GM10847 (cell line): Measurements from ENCODE around the gene MRFAP1L1.

Experiments
- POLR2A ChIP-seq: IDR thresholded peaks from 2 replicates; pipeline ENCODE4 v1.6.1; 2011; ENCODE audit not compliant: insufficient read length; ENCODE audit errors: extremely low read depth

The MRFAP1L1 gene

DNA sequence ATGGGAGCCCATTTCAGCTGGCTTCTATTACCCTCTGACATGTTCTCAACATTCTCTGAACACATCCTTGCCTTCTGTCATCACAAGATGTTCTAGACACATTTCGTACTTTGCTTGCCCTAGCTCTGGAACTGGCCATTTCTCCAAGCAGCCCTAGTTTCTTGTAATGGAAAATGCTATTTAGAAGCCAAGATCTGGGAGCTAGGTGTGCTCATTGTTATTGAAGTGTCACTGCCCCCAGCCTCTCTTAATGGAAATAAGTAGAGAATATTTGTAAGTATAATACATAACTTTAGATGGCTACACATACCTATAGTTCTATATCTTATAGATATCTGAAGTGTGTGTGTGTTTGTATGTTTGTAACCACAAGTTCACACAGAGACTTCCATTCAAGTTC, 6.9 kb downstream of the MRFAP1L1 start:
- no peak for TF ChIP-seq POLR2A

DNA sequence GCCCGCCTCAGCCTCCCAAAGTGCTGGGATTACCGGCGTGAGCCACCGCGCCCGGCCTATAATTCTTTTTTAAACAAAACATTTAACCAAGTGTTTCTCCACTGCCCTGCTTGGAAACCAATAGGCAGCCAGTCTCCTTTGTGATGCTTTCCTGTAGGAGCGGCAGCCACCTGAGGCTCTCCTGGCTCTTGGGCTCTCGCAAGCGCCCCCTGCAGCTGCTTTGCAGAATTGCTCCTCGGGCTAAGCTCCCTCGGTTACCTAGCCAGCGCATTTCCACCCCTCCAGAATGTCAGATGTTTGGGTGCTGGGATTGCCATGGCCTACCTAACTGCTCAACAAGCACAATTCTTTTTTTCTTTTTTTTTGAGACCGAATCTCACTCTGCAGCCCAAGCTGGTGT, 8.3 kb downstream of the MRFAP1L1 start:
- TF ChIP-seq POLR2A, result no peak

DNA sequence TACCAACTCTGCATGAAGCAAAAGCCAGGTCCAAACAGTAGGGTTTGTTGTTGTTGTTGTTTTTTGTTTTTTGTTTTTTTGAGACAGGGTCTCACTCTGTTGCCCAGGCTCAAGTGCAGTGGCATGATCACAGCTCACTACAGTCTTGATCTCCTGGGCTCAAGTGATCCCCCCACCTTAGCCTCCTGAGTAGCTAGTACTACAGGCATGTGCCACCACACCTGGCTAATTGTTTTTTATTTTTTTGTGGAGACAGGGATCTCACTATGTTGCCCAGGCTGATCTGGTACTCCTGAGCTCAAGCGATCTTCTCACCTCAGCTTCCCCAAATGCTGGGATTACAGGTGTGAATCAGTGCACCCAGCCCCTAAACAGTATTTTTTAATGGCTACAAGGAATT, 9.8 kb downstream of the MRFAP1L1 start:
- TF ChIP-seq POLR2A, result no peak

DNA sequence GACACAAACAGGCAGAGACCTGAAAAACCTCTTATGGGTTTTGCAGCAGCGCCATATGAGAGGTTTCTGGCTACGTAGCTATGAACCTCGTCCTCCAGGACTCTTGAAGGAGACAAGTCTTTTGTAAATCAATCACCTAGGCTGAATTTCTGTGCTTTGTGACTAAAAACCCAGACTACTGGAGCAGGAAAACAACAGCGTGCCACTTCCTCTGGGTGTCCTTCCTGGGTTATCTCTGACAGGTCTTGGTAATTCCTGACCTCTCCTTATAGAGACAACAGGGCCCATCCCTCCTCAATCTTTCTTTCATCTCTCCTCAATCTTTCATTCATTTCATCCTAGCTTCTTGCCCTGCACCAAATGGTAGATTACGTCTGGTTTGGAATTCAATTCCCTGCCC, 10.3 kb downstream of the MRFAP1L1 start:
- no peak for TF ChIP-seq POLR2A

DNA sequence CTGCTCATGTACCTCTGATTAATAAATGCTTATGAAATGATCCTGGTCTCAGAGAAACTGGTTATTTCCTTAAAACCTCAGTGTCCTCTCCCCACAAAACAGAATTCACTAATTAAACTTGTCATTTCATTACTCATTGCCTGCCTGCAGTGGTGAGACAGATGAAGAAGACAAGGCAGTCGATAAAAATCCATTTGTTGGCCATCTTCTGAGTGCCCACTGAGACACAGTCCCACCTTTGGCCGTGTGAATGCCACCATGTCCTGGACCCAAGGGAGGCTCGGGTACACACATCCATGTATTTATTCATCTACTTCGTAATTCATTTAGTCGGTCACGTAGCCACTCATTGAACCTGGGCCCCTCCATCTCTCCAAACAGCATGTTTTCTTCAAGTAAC, 12.5 kb downstream of the MRFAP1L1 start:
- no peak for TF ChIP-seq POLR2A

DNA sequence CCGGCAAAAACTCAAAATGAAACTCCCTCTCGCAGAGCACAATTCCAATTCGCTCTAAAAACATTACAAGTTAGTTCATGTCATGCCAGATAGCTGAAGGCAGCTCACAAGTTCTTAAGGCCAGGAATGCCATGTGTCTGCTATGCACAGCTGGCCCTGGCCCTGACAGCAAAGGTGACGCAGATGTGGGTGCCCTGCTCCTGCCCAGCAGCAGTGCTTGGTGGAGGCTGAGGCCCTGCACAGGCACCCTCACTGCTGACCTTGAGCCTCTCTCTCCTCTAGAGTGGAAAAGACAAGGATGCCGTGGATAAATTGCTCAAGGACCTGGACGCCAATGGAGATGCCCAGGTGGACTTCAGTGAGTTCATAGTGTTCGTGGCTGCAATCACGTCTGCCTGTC, 13.1 kb downstream of the MRFAP1L1 start:
- TF ChIP-seq POLR2A, result no peak

DNA sequence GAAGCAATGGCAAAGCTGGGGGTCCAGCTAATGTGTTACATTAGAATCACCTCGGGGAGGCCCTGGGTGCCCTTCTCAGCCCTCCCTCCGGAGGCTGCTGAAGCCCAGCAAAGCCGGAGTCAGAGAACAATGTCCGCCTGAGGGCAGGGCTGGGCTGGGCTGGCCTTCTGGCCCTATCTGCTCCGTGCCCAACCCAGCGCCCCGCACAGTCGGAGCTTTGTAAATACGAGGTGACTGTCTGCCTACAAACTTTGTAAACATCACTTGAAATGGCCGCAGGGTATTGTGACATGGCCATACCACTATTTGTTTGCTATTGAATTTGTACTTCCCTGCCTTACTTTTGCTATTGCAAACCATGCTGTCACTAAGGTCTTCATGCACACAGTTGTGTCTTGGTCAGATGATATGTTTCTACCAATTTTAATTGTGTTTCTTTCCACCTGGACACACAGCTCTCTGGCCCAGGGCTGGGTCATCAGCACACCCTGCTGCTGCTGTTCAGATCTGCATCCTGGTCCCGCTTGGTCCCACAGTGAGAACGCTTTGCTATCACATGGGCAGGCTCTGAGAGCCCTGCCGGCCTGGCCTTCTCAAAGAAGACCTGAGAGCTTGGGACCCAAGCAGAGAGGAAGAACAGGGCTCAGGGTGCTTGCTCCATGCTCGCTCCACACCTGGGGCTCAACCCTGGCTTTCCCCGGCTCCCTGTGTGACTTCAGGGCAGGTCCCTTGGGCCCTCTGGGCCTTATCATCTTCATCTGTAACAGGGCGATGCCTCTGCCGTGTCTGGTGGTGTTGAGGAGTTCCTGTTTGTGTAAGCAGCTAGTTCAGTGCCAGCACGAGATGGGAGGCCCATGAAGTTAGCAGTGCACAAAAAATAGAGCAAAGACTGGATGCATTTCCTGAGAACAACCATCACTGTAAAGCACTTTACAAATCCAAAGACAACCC, 13.7 kb downstream of the MRFAP1L1 start:
- TF ChIP-seq POLR2A, result no peak

DNA sequence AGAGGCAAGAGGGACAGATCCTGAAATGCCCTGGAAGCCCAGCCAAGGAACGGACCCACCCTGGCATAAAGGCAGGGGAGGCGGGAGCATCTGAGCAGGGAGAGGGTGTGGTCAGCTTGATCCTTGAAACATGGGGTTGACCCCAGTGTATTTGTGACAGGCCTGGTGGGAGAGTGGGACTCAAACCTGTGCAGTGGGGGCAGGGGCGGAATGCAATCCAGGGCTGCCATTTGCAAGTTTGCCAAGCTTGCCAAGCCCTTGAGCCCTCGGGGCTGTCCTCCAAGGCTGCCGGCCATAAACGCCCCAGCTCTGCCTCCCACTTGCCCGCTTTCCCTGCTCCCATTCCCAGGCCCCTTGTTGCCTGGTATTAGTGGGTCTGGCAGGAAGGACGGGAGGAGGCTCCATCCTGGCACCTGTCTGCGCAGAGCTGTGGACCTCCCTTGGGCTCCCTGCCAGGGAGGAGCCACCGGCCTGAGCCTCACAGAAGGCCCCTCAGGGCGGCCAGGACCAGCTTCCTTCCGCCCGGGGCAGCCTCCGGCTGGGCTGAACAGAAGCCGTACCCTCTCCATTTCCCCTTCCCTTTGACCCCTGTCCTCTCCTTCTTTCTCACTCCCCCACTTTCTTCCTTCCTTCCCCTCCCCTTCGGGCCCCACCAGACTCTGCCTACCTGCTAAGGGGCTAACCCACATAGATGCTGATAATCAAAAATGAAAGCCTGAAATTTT, 15.3 kb downstream of the MRFAP1L1 start:
- TF ChIP-seq POLR2A, result no peak

DNA sequence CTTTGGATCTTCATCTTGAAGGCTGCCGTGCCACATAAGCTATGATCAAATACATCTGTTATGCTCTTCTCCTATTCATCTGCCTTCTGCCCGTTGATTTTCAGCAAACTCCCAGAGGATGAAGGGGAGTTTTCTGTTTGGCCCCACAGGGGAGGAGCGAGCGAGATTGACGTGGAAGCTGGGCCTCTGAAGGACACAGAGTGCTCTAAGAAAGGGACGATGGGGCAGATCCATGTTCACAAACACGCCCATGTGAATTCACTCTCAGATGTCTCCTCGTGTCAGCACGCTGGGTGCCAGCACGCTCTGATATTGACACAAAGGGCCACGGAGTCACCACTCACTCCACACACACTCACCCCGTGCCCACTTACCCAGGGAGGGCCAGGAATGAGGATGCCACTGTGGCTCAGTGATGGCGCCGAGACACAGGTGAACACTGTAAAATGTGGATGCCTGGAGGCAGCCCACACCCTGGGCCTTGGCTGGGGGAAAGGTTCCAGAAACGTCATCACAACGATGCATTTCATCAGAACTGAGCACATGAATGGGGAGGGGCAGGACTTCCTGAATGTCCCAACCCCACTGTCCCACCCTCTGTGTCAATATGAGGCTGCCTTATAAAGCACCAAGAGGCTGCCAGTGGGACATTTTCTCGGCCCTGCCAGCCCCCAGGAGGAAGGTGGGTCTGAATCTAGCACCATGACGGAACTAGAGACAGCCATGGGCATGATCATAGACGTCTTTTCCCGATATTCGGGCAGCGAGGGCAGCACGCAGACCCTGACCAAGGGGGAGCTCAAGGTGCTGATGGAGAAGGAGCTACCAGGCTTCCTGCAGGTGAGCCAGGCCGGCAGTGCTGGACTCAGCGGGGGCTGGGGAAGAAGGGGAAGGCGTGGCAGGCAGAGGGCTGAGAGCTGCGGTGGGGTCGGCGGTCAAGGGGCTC, 16.2 kb downstream of the MRFAP1L1 start, which contains the start of gene S100P:
Gene S100P (plus strand): TSS at position 648 of the 946 bp plus-strand sequence. CDS start 55 bp downstream, at position 703.
- no peak for TF ChIP-seq POLR2A

DNA sequence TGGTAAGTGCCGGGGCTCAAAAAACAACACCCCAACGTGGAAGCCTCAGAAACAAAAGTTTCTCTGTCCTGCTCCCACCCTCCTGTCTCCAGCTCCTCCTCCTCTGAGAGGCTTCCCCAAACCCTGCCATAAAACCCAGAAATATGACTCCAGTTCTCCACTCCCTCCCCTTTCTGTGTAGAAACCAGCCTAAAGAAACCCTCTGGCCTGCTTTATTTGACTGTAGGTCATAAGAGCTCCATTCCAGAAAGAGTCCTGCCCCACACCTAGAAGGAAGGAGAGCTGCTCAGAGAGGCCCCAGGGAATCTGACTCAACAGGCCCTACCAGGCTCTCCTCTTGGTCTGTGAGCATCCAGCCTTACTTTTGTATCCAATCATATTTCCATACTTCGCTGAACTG, 16.9 kb downstream of the MRFAP1L1 start:
- TF ChIP-seq POLR2A, result no peak

DNA sequence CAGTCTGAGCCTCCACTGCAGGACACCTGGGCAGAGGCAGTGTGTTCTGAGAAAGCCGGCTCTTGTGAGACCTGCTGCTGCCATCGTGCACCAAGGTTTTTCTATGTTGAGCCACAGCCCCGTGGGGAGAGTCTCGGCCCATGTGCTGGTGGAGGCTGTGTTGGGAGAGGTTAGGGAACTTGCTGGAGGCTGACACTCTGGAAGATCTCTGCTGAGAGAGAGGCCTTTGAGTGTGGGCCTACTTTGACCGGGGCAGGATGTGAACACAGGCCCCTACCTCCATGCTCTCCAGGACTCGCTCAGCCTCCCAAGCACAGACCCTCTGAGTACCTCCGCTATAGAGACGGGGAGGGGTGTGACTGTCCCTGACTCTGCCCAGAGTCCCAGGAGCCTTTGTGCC, 17.3 kb downstream of the MRFAP1L1 start:
- TF ChIP-seq POLR2A, result no peak

DNA sequence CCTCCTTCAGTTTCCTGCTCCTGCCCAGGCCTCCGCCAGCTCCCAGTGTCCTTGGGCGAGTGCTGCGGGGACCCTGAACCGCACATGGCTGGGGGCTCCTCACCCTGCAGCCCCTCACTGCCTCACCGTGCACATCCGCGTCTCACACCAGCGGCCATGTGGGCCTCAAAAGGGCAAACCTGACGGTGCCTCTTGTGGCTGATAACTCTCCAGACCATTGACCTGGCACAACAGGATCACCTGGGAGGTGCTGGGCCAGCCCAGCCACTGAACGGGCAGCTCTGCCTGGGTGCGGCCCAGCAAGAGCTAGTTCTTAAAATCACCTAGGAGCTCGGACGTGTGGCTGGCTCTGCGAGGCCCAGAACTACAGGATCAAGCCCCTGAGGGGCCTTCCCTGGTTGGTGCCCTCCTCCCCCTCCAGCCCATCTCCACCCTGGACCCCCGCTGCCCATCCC, 20.1 kb downstream of the MRFAP1L1 start:
- no peak for TF ChIP-seq POLR2A

DNA sequence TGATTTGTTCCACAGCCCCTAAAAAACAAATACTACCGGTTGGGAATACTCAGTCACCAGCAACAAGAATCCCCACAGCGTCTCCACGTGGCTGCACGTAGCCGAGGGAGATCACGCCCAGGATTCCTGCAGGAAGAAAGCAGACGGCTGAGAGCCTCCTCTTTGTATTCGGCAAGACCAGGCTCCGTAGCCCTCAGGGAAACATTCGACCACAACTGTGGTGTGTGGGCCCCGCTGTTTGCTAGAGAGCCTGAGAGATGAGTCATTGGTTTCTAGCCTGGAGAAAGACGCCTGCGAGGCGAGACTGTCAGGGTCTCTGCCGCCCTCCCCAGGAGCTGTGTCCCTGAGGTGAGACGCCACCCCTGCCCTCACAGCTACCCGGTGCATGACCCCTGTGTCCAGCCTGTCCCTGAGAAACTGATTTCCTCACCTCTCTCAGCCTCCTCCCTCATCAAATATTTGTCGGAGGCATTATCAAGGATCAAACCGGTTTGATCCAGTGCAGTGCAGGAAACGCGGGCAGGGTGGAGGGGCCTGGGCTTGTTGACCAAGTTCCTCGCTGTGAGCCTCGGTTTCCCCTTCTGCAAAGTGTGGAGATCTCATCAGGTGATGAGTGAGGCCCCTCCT, 20.7 kb downstream of the MRFAP1L1 start:
- TF ChIP-seq POLR2A, result no peak
